Left ventricle myocardium superior (tissue), 1 donor: ENCODE data around the gene ZBTB39. TPM values are rescaled to one million over a fixed set of nuclear protein-coding genes. Genes with fewer than 3 reads are reported as not detected.
"Not testable (repeated sequence)": the region's sequence is repeated elsewhere in the genome, so short reads cannot be mapped to it uniquely, and the experiment has no call there.

ENCODE experiments used
- ATAC-seq: fragments of 200-7000 bp; cut with Tn5 transposase; one replicate; pipeline ENCODE4 v1.9.1; 2020; ENCODE audit warnings: mild to moderate bottlenecking, moderate library complexity
- DNase-seq: peaks from one replicate; pipeline ENCODE4 v3.0.0-alpha.2; 2020
- intact Hi-C: fragments of 100-400 bp; cut with micrococcal nuclease; formaldehyde crosslinking; loops from one replicate; pipeline ENCODE4 v1.11.0; 2022
- long read RNA-seq: library from polyadenylated mRNA; unstranded; transcript quantifications from one replicate; pipeline ENCODE4 v2.0.0, GENCODE V29; 2021
- total RNA-seq: library from RNA; stranded (reverse); fragmentation: NEBNext Ultra II Directional; extraction: Animal tissue kit (Norgen Biotek cat#: 25700); gene quantifications from one replicate; pipeline ENCODE4 v1.2.1, GENCODE V29; 2021
- donor health status: DM: no; HTN: yes; CAD: no; lungs with severe emphysema.

ZBTB39 gene, protein sequence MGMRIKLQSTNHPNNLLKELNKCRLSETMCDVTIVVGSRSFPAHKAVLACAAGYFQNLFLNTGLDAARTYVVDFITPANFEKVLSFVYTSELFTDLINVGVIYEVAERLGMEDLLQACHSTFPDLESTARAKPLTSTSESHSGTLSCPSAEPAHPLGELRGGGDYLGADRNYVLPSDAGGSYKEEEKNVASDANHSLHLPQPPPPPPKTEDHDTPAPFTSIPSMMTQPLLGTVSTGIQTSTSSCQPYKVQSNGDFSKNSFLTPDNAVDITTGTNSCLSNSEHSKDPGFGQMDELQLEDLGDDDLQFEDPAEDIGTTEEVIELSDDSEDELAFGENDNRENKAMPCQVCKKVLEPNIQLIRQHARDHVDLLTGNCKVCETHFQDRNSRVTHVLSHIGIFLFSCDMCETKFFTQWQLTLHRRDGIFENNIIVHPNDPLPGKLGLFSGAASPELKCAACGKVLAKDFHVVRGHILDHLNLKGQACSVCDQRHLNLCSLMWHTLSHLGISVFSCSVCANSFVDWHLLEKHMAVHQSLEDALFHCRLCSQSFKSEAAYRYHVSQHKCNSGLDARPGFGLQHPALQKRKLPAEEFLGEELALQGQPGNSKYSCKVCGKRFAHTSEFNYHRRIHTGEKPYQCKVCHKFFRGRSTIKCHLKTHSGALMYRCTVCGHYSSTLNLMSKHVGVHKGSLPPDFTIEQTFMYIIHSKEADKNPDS
- 3.4 TPM for total RNA-seq
- long read RNA-seq, full-length matches to known transcripts: 1 of 4 reads
- long read RNA-seq, partial matches to known transcripts: 0 of 4 reads
- long read RNA-seq, other reads (novel, unspliced or antisense): 3 of 4 reads

DNA sequence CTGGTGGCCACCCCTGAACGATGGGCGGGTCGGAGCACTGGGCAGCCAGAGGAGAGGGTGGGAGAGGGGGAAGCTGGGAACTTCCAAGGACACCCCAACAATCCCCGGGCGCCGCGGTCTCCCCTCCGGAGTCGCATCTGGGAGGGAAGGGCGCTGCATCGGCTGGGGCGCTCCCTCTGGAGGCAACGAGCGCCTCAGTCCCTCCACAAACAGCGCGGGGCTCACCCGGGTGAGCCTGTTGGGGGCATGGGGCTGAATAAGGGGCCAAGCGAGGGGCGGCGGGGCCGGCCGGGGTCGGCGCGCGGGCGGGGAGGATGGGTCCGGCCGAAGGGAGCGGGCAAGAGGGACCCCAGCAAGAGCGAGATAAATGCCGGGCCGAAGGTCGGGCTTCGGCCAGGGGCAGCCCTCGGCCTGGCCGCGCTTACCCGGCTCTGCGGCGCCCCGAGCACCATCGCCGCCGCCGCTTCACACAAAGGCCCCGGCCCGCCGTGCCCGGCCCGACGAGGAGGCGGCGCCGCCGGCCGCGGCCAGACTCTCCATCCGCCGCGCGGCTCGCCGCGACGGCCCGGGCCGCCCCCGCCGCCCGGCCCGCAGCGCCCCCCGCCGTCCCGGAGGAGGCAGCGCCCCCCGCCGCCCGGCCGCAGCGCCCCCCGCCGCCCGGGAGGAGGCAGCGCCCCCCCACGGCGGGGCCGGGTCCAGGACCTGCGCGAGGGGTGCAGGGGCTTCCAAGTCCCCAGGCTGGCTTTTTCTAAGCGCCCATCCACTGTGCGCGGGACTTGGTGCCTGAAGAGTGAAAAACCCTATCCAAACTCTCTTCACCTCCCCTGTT lies at the start of gene ZBTB39:
ZBTB39 (minus strand) TSS at position 567 of the 829 bp plus-strand sequence. CDS start 1,629 bp downstream, outside the sequence.
- intact Hi-C loops: loop anchor here (5.0 kb wide), 1 partner anchor 249 kb away; no protein-coding TSS in a partner anchor
- peak; percentile 88 for ATAC-seq
- DNase-seq: peak; percentile 82

DNA sequence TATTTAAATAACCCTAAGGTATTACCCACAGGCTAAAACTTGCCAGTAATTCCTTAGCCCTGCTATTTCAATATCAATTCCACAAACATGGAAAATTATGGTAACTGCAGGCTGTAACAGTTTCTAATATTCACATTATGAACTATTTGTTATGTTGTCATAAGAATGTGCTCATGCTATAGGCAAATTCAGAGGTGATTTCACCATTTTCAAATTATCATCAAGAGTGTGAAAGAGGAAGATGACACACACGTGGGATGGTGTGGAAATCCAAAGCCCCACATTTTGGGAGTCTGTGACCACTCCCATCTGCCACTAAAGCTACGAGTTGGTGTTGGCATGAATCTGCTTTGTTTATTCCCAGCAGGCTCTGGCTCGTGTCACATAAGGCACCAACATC lies 49.5 kb upstream of the ZBTB39 start:
- ATAC-seq (no peak), DNase-seq (no peak)
- intact Hi-C loops: no loop called here

DNA sequence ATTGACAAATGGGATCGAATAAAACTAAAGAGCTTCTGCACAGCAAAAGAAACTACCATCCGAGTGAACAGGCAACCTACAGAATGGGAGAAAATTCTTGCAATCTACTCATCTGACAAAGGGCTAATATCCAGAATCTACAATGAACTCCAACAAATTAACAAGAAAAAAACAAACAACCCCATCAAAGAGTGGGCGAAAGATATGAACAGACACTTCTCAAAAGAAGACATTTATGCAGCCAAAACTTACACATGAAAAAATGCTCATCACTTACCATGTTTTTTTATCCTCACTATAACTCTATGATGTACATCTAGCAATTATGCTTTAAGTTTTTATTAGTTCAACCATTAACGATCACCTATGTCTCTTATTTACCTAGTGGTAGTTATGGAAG lies 47.6 kb upstream of the ZBTB39 start:
- intact Hi-C loops, DNase-seq, ATAC-seq: not testable (repeated sequence)

DNA sequence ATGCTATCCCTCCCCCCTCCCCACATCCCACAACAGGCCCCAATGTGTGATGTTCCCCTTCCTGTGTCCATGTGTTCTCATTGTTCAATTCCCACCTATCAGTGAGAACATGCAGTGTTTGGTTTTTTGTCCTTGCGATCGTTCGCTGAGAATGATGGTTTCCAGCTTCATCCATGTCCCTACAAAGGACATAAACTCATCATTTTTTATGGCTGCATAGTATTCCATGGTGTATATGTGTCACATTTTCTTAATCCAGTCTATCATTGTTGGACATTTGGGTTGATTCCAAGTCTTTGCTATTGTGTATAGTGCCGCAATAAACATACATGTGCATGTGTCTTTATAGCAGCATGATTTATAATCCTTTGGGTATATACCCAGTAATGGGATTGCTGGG lies 46.8 kb upstream of the ZBTB39 start:
- DNase-seq, ATAC-seq, intact Hi-C loops: not testable (repeated sequence)

DNA sequence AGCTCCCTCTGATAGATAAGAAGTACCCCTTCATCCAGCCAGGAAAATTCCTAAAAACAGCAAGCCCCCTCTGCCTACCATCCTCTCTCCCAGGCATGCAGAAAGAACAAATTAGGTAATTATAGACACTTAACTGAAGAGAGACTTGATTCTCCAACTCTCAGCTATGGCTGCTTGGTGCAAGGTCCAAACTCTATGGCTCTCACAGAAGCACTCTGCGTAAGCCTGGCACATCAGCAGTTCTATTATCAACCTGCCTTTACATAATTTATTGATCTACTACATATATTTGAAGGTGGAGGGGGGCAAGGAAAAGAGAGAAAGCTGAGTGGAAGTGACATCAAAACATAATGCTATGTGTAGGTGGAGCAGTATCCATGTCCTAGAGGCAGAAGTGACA lies 44.7 kb upstream of the ZBTB39 start:
- DNase-seq: no peak
- no peak for ATAC-seq
- intact Hi-C loops: no loop called here

DNA sequence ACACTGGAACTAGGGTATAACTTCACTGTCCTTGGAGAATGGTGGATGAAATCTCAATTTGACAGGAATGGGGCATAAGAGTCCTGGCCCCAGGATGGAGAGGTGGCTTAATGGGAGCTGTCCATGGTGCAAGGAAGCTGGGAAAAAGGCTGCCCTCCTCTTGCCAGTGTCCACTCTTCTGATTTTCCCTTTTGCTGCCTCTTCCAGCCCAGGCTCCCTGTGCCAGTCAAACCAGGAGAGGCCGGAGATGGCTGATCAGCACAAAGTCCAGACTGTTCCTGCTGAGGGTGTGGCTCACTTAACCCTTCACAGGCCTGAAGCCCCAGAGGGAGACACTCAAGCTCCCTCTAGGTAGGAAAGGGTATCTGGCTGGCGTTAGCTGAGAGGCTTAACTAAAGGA lies 43.5 kb upstream of the ZBTB39 start, which contains the start of gene MYO1A:
MYO1A (minus strand) TSS at position 240 of the 400 bp plus-strand sequence. CDS start 1,806 bp downstream, outside the sequence.
- intact Hi-C loops: no loop called here
- DNase-seq (no peak), ATAC-seq (no peak)

DNA sequence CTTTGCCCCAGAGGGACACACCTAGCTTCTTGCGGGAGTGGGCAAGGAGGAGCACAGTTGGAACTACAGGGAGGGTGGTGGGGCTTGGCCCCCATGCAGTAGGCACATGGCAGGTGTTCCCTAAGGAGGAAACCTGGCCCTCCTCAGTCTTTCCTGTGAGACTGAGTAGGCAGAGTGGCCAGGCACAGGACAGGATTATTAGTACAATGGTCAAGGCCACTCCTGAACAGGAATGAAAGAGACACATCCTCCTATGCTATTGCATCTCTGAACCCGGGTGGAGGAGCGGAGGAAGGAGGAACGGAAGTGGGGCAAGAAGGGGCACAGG lies 42.7 kb upstream of the ZBTB39 start:
- DNase-seq (no peak), ATAC-seq (no peak)
- intact Hi-C loops: no loop called here

DNA sequence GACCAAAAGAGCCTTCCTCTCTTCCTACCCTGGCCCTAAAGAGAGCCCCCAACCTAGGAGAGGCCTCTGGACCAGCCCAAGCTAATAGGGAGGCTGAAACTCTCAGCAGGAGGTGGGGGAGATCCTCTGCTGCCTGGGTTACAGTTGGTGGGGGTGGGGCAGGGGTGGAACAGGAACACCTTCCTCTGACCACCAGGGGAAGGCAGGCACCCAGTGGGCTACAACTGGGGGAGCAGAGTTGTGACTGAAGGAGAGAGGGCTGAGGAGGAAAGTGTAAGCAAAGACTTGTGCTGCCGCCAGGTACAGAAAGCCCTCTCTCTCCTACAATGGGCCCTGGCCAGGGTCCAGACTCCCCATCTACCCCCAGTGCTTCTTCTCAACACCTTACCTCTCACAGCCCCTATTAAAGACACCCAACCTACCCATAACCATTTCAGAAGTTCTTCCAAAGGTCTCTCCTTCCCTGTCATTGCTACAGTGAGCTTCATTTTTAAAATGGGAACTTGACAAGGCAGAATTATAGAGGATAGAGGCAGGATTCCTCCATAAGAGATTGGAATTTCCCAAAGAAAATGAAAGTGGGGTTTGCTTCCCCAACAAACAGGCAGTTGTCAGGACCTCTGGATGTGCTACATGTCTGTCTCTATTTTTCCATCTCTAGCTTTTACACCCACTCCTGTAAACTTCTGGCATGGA lies 42.2 kb upstream of the ZBTB39 start:
- intact Hi-C loops: no loop called here
- ATAC-seq: no peak

DNA sequence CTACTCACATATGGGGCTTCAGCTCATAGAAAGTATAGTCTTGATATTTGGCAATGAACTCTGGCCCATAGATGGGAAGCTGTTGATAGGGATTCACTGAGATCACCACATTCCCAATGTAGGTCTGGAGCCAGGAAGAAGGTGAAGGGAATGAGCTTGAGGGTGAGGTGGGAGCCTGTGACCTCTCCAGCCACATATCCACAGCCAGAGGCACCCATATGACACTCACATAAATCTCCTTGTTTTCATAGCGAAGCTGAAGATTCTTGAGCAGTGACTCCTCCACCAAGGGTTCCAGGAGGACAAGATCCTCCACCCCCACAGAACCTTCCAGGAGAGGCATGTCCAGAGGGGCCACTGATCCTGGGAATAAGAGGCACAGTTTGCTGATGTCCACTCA lies 41.6 kb upstream of the ZBTB39 start:
- ATAC-seq (no peak), DNase-seq (no peak)
- intact Hi-C loops: no loop called here

More for the DNA sequence above, 42.2 kb upstream of the ZBTB39 start:
- DNase-seq: no peak

DNA sequence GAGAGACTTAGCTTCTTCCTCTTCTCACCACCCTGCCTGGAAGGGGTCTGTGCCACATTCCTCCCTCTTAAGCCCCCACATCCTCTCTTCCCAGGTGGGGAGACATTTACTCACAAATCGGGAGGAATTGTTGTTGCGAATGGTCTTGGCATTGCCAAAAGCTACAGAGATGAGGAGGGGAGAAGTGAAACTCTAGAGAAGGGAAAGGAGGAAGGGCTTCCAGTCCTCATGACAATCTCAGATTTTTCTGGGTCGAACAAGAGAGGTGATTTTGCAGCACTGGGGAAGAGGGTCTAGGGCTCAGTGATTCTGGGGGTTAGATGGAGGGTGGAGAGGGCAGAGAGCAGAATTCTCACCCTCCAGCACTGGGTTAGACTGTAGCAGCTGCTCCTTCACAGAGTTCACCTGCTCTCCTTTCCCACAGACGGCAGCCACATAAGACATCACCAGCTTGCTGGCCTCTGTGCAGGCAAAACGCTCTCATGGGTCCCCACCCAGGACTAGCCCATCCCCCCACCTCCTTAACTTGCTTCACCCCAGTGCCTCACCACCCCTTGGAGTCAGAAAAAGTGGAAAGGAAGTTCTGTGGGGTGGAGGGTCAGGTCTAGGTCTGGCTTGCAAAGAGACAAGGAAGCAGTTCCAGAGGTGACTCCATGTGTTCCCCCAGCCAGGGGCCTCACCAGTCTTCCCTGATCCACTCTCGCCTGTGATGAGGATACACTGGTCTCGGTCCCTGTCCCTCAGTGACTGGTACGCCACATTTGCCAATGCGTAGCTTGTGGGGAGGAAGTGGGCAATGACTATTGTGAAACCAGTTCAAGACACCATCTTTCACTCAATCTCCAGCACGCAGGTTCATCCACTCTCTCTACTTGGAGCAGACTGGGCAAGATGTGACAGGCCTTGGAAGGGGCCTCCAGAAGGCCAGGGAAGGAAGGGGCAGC lies 40.9 kb upstream of the ZBTB39 start:
- intact Hi-C loops: no loop called here
- ATAC-seq: peak; percentile 37
- no peak for DNase-seq

DNA sequence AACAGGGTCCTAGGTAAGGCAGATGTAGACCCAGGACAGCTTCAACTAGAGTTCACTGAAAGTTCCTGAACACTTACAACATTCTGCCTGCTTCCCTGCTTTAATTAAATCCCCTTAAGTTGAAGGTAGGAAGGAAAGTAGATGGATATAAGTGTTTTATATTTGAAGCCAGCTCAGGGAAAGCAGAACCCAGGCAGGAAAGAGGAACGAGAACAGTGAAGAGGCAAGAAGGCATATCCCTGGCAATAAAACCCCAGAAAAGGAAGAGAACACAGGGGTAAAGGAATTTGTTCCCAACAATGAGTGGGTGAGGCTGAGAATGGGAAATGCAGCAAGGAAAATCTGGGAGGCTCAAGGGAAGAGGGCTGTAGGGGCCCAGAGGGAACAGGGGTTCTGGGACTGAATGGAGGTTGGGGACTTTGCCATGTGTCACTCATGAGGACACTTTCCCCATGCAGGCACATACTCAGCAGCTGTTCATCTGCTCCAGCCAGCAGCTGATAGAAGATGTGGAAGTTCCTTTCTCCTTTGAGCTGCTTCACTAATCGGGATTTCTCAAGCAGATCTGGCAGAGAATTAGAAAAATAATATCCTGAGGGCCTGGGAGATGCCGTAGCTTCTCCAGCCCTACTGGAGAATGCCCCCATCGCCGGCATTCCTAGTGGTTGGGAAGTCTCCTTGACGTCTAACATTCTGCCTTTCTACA lies 39.9 kb upstream of the ZBTB39 start:
- intact Hi-C loops: no loop called here
- ATAC-seq (no peak), DNase-seq (no peak)

DNA sequence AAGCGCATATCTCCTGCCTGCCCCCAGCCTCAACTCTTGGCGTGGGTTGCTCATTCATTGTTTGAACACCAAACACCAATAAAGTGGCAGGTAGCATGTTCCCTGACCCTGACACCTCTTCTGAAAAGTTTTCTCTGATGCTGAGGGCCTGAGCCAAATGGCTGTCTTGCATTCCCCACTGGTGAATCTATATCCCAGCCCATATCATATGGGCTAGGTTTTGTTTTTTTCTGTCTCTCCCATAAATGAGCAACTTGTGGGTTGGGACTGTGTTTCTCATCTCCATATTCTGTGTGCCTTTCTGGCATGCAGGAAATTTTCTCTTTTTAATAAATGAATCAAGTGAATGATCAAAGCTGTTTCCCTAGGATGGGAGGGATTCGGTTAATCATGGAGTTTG lies 38.5 kb upstream of the ZBTB39 start:
- no peak for DNase-seq
- intact Hi-C loops: no loop called here
- ATAC-seq: no peak

DNA sequence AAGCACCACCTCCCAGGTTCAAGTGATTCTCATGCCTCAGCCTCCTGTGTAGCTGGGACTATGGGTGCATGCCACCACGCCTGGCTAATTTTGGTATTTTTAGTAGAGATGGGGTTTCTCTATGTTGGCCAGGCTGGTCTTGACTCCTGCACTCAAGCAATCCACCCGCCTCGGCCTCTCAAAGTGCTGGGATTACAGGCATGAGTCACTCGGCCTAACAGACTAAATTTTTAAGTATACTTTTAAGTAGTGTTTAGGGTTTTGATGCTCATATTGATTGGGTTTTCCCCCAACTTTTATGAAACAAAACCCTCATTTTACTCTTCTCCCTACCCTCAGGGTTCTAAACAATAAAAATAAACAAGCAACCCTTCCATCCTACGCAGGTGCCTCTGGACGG lies 38.1 kb upstream of the ZBTB39 start:
- intact Hi-C loops: no loop called here
- ATAC-seq: no peak
- no peak for DNase-seq

DNA sequence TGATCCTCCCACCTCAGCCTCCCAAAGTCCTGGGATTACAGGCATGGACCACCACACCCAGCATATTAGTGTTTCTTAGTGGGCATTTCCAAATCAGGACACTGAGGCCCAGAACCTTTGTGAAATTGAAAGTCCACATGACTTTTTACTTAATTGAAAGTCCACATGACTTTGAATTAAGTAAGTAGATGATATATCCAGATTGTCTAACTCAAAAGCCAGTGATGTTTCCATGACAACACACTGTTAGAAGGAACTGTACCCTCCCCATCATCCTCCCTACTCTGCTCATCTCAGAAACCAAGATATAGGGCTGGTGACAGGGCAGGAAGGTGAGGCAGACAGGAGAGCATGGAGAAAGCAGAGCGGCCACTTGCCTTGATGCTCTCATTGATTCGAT lies 36.3 kb upstream of the ZBTB39 start:
- no peak for DNase-seq
- ATAC-seq: no peak
- intact Hi-C loops: no loop called here

DNA sequence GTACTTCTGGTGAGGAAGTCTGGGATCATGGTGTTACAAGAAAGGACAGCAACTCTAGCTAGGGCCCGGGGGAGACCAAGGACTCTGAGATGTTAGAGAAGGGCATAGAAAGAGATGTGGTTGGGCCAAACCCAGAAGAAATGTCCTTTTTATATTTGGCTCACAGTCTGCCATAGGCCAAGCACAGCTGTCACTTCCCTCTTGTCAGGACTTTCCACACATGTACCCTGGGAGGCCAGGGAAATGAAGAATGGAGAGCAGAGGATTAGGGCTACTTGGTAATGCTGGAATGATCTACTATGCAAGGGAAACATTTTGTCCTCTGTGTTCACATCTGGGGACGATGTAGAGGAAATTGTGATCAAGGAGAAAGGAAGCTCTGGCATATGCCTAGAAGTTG lies 34.4 kb upstream of the ZBTB39 start:
- intact Hi-C loops: no loop called here
- ATAC-seq: no peak

DNA sequence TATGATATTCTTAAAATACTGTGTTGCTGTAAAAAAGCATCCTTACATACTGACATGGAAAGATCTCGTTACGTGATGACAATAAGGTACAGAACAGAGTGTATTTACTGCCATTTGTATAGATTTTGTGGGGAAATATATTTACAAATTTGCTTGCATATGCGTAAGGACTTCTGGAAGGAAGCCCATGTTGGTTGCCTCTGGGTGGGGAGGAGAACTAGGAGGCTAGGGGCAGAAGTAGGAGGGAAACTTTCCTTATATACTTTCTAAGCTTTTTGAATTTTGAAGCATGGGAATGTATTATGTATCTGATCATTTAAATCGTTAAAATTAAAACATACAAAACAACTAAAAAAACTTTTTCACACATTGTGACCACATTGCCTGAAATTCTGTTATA lies 33.9 kb upstream of the ZBTB39 start:
- intact Hi-C loops: no loop called here
- no peak for ATAC-seq
- DNase-seq: no peak

More for the DNA sequence above, 34.4 kb upstream of the ZBTB39 start:
- DNase-seq: no peak
